CD1c-positive myeloid dendritic cell (primary cell): Measurements from ENCODE around the gene ELL.

Experiments
- DNase-seq: peaks from one replicate; pipeline ENCODE4 v3.0.0-alpha.2; 2016; ENCODE audit errors: extremely low spot score

ELL gene

GRCh38 chr19:18445262-18445948 is 76.5 kb downstream of the ELL start:
- DNase-seq, result no peak

DNA sequence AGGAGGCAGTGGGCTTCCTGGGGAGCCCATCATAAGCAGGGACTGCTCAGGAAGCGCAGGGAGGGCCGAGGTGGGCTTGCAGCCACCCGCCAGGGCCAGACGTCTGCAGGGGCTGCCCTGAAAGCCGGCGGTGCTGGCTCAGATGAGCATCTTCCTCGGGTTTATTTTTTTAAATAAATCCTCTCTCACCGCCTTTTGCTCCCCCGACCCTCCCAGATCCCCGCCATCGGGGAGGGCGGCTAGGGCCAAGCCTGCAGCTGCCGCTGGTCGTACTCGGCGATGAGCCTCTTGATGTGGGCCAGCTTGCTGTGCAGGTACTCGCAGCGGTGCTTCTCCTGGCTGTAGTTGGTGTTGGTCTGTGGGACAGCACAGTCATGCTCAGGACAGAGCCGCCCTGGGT is 77.4 kb downstream of the ELL start:
- no peak for DNase-seq

- DNase-seq, result no peak
Observed at GRCh38 chr19:18443831-18444230, 78.0 kb downstream of the ELL start.

- no peak for DNase-seq
Observed at GRCh38 chr19:18443406-18443805, 78.5 kb downstream of the ELL start.

DNA sequence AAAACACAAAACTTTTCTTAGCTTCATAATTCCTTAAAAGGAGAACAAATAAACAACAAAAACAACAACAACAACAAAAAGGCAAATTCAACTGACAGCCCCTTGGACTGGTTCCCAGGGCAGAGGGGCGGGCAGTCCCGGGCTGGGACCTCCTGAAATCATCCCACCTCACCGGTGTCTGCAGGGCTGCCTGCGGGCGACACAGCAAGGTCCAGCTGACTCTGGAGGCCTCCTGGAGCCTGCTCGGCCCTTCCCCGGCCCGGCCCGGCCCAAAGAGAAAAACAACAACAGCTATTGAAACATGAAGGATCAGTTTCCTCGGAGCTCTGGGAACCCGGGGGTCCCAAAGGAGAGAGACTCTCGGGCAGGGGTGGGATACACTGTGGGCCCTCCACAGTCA is 78.9 kb downstream of the ELL start:
- DNase-seq, result no peak

DNA sequence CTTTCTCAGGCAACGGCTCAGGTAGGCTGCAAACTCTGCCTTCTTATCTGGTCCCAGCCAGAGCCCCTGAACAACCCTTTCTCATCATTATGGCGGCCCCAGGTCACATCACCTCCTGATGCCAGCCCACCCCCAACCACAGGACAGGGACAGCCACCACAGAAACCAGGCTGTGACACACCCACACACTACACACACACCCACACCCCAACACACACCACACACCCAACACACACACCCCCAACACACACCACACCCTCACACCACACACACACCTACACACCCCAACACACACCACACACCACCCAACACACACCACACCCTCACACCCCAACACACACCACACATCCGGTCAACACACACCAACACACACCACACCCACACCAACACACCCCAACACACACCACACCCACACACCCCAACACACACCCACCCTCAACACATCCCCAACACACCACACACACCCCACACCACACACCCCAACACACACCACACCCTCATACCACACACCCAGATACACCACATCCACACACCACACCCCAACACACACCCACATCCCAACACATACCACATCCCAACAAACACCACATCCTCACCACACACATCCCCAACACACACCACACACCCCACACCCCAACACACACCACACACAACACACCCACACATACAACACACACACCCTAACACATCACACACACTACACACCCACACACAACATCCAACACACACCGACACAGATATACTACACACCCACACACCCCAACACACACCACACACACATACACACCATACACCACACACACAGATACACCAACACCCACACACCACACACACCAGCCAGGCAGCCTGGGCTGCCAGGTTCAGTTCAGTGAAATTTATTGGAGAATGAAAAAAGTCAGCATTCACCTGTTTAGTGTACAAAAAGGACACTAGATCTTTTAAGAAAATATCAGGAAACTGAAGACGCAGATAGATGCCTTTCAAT is 79.8 kb downstream of the ELL start:
- no peak for DNase-seq

- no peak for DNase-seq
Observed at GRCh38 chr19:18440936-18441803, 80.7 kb downstream of the ELL start.

DNA sequence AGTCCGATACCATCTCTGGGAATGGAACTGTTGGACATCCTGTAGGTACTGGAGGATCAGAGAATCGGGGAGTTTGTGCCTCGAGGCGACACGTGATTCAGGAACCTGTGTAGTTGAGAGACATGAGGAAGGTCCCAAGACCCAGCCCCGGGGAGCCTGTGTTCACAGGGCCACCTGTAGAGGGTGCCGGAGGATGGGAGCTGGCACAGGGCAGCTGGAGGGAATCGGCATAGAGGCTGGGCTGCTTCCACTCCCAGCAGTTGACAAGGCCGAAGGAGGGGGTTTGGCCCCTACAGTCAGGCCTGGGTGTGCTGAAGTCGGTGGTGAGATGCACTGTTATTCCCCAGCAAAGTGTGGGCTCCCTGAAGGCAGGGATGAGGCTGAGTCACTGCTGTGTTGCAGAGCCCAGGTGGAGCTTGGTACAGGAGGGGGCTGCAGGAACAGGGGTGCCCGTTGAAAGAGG is 81.4 kb downstream of the ELL start:
- DNase-seq, result no peak

DNA sequence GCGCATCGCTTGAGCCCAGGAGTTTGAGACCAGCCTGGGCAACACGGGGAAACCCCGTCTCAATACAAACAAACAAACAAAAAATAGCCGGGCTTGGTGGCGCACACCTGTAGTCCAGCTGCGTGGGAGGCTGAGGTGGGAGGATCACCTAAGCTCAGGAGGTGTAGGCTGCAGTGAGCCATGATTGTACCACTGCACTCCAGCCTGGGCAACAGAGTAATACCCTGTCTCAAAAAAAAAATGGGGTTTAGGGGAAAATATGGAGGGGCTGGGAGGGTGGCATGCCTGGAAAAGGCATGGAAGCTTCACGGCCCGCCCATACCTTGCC is 82.0 kb downstream of the ELL start:
- no peak for DNase-seq

DNA sequence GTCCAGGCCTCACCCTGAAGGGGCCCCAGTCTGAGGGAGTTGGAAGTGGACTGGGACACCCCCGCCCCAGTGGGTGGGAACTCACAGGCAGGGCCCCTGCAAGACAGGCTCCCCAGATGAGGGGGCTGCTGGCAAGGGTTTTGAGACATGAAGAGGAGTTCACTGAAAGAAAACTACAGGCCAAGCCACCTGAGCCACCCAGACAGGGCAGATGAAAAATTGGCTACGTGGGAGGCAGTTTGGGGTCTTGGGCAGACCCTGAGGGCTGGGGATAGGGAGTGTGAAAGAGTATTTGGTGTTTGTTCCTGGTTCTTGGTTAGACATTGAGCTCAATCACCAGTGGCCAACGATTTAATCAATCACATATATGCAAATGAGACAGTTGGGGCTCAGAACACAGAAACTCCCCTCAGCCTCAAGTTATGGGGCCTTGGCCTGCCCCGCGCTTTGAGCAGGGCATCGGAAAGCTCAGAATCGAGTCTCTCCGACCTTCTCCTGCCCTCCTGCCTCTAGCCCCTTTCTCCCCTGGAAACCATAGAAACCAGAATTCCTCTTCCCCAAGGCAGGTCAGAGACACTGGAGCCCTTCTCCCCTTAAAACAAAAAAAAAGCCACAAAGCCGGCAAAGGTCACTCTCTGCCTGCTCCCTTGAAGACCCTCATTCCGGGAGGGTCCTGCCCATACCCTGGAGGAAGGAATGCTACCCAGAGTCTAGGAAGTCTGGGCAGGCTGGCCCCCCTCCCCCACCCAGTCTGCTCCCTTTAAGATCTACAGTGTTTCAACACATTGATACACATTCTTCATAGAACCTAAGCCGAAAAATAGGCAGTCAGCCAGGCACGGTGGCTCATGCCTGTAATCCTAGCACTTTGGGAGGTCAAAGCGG is 82.6 kb downstream of the ELL start:
- no peak for DNase-seq

DNA sequence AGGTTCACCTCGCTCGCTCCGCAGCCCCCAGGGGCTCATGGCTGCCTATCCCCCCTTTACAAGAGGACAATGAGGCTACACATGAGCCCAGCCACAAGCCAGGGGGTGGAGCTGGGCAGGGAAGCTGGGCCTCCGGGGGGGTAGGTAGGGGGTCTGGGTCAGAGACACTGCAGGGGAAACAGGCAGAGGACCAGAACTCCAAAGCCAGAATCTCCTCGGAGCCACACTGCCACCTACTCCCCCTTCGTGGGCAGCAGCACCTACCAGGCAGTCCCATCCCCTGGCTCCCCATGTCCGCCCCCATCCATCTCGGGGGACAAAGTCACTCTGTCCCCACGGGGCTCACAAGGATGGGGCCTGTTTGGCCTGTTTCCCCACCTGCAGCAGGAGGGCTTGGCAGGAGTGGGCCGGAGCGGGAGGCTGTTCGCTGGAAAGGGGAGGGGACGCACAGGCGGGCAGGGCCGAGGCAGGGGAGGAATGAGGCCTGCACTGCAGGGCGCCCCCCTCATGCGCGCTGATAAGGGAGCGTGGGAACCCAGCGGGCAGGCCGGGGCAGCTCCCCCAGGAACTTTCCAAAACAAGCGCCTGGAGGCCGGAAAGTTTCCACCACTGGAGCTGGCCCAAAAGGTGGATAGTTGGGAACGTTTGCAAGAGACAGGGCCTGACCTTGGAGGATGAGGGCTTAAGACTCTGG is 83.4 kb downstream of the ELL start:
- no peak for DNase-seq

DNA sequence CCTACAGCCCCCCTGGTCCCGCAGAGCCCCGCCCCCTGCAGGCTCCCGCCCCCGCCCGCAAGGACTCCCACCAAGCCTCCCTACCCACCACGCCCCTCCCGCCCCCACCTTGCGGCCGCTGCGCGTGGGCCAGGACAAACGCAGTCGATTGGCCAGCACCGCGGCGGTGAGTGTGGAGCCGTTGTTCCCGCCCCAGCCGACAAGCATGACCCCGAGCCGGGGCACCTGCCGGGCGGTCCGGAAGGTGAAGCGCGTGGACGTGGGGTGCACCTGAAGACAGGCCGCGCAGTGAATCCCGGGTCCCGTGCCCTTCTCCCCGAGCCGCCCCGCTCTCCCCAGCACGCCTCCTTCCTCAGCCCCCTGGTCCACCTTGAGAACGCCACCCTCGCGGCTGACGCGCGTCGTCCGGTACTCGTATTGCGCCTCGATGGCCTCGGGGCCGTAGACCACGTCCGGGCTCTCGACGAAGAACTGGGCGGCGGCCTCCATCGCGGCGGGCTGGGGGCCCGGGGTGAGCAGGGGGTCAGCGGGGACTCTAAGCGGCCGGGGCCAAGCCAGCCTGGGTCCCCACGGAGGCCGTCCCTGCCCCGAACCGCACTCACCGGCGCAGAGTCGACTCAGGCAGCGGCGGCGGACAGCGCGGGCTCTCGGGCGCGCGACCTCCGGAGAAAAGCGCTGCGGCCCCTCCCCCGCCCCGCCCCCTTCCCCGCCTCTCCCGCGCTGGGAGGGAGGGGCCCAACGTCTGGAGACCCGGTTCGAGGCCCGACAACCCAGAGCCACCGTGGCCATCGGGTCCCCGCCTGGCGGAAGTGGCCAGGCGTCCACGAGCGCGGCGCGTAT is 84.2 kb downstream of the ELL start, which contains the start of gene ISYNA1:
ISYNA1 (minus strand) TSS at position 643 of the 840 bp plus-strand sequence; CDS start at position 489, 154 bp downstream.
- DNase-seq, result peak; percentile 49

DNA sequence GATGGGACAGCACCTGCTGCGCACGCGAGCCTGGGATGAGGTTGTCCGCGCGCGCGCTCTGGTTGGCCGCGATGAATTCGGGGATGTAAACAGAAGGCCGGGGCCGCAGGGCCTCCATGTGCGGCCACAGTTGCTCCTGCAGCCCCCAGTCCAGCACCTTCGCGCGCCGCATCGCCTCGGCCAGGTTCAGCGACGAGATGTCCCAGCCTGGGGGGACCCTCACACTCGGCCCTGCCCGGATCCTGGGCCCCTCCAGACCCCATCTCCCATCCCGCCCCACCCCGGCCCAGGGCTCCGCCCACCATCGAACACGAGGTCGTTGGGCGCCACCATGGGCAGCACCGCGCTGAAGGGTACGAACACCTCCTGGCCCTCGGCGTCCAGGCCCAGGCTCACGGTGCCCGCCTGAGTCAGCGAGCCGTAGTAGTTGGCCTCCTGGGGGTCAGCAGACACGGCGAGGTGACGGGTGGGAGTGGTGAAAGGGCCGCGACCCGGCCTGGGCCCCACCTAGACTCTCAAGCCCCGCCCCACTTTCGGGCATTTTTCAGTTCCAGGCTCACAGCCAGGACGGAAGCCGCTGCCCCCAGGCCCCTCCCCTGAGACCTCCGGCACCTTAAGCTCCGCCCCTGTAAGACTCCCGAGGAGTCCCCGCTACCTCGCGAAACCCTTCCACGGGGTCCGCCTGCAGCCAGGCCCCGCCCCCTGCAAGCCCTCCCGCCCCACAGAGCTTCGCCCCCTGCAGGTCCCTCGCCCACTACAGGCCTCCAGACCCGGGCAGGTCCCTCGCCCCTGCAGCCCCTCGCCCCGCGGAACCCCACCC is 85.0 kb downstream of the ELL start:
- peak; percentile 80 for DNase-seq

DNA sequence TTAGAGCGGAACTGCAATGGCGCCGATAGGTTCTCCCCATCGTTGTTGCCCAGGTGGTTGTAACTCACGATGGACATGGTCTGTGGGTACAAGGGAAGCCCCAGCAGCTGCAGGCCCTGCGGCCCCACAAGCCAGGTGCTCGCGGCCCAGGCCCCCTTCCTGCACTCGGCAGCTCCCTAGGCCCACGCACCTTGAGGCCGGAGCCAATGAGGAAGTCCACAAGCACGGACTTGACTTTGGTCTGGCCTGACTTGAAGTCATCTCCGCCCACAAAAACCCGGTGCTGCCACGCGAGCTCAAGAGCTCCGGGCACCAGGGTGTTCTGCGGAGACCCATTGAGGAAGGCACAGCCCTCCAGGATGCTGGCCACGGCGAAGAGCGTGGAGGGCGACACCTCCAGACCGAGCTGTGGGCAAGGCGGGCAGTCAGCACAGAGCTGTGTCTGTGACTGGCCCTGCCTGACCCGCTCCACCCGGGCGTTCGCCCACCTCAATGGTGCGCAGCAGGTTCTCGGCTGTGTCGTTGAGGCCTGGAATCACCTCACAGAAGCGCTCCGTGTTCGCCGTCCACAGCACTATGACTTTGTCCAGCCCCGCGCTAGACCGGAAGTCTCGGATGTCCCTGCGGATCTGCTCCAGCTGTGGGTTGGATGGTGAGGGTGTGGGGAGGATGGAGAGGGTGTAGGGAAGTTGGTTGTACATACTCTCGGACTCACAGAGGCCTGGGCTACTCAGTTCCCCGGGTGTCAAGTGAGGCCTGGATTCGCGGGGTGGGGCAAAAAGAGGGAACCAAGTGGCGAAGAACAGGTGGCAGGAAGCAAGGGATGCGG is 85.8 kb downstream of the ELL start:
- peak; percentile 90 for DNase-seq

DNA sequence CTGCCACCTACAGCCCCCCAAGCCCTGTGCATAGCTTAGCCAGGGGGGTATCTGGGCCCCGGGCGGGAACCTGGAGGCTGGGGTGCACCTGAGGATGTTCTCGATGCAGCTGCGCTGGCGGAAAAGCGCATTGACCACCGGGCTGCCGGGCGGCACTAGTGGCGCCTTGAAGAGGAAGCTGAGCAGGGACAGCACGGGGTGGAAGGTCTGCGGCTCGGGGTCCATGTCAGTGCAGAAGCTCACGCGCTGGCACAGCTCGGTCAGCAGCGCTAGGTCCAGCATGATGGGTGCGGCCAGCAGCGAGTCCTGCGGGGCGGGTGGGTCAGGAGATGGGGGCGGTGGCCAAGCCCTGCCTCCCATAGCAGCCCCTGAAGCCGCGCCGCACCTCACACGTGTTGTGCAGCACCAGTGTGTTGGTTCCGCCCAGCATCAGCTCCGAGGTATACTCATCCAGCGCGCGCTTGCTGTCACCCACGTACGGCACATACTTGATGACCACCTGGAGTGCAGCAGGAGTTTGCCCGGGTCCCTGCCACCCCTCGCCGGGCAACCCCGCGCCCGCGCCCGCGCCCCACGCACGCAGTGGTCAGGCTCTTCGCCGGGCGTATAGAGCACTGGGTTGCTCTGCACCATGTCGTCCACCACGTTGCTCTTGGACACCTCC is 86.6 kb downstream of the ELL start:
- DNase-seq, result peak; percentile 37

DNA sequence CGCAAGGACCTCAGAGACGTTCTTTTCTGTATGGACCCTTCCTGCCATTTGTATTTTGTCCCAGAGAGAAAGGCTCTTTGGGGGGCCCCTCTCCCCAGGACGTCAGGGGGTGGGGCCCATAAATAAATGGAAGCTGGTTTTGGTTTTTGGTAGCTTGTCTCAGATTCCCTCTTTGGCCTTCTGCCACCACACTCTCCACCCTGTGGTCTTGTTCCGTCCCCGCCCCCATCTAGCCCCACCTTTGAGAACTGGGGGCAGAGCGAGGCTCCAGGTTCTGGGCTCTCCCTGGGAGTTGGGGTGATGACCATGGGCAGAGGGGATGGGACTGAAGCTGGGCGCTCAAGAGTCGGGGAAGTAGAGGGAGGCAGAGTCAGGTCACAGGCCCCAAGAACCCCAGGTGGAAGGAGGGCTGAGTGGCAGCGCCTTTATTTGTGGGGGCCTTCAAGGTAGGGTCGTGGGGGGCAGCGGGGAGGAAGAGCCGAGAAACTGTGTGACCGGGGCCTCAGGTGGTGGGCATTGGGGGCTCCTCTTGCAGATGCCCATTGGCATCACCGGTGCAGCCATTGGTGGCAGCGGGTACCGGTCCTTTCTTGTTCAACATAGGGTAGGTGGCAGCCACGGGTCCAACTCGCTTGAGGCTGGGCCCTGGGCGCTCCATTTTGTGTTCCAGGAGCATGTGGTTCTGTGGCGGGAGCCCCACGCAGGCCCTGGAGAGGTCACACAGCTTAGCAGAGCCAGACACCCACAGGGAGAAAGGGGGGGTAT is 87.3 kb downstream of the ELL start:
- no peak for DNase-seq
